ENCODE data around the gene RELA. TPM values are rescaled to one million over a fixed set of nuclear protein-coding genes. Genes with fewer than 3 reads are reported as not detected.
"Not testable (repeated sequence)": the region's sequence is repeated elsewhere in the genome, so short reads cannot be mapped to it uniquely, and the experiment has no call there.

The RELA gene
- 72.8 TPM for polyA plus RNA-seq (2013, experiment 1 of 2; ENCODE audit: insufficient read length)
- 73.7 TPM for polyA plus RNA-seq (2013, experiment 2 of 2; ENCODE audit: insufficient read length)

GRCh38 chr11:65662799-65663638 lies at the start of gene RELA:
TSS of gene RELA (minus strand) at chr11:65662916. CDS start at chr11:65662832, 84 bp downstream.
- DNase-seq = peak; percentile 97

GRCh38 chr11:65711785-65712632 lies 49.3 kb upstream of the RELA start, which contains the start of gene KAT5:
TSS of gene KAT5 (plus strand) at chr11:65712252. CDS start at chr11:65712268, 16 bp downstream.
- peak; percentile 98 for DNase-seq

- DNase-seq = no peak
Measured at GRCh38 chr11:65710421-65710820, 47.7 kb upstream of the RELA start.

- DNase-seq = no peak
Measured at GRCh38 chr11:65709661-65710060, 46.9 kb upstream of the RELA start.

- DNase-seq = no peak
Measured at GRCh38 chr11:65708451-65708850, 45.7 kb upstream of the RELA start.

- DNase-seq = not testable (repeated sequence)
Measured at GRCh38 chr11:65707002-65707401, 44.3 kb upstream of the RELA start.

GRCh38 chr11:65706303-65706763 lies 43.6 kb upstream of the RELA start:
- peak; percentile 36 for DNase-seq

- DNase-seq = no peak
Measured at GRCh38 chr11:65703846-65704245, 41.1 kb upstream of the RELA start.

- DNase-seq = no peak
Measured at GRCh38 chr11:65701686-65702085, 39.0 kb upstream of the RELA start.

GRCh38 chr11:65700399-65700798 lies 37.7 kb upstream of the RELA start:
- no peak for DNase-seq

- DNase-seq = no peak
Measured at GRCh38 chr11:65699306-65699705, 36.6 kb upstream of the RELA start.

- DNase-seq = no peak
Measured at GRCh38 chr11:65698205-65698604, 35.5 kb upstream of the RELA start.

GRCh38 chr11:65696802-65697552 lies 34.3 kb upstream of the RELA start:
- no peak for DNase-seq

GRCh38 chr11:65695459-65696241 lies 32.9 kb upstream of the RELA start:
- no peak for DNase-seq

GRCh38 chr11:65692367-65692766 lies 29.7 kb upstream of the RELA start:
- no peak for DNase-seq

- not testable (repeated sequence) for DNase-seq
Measured at GRCh38 chr11:65691847-65692246, 29.1 kb upstream of the RELA start.

- DNase-seq = no peak
Measured at GRCh38 chr11:65685981-65686380, 23.3 kb upstream of the RELA start.

- DNase-seq = not testable (repeated sequence)
Measured at GRCh38 chr11:65683480-65683879, 20.8 kb upstream of the RELA start.

GRCh38 chr11:65680192-65680743 lies 17.6 kb upstream of the RELA start:
- no peak for DNase-seq

- no peak for DNase-seq
Measured at GRCh38 chr11:65672982-65673381, 10.3 kb upstream of the RELA start.

GRCh38 chr11:65672180-65672860 lies 9.6 kb upstream of the RELA start:
- DNase-seq = no peak
